GM12801 (cell line): Measurements from ENCODE around the gene HAND2.

Experiments used
- TF ChIP-seq, protein P1 (sequence below): IDR thresholded peaks from one replicate; pipeline ENCODE4 v1.5.1; 2011; ENCODE audit warnings: control low read depth; ENCODE audit not compliant: insufficient read length; ENCODE audit errors: extremely low read depth

HAND2 gene

DNA sequence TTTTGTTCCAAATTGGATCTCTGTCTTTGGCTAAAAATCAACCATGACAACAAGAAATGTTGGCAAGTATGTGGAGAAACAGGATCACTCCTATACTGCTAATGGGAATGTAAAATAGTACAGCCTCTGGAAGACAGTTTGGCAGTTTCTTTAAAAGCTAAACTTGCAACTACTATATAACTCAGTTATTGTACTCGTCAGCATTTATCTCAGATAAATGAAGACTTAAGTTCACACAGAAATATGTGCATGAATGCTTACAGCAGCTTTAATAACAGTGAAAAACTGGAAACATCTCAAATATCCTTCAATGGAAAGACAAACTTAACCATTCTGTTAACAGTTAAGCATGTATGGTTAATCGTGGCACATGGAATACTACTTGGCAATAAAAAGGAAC, 15.4 kb upstream of the HAND2 start:
- TF ChIP-seq, protein P1, sequence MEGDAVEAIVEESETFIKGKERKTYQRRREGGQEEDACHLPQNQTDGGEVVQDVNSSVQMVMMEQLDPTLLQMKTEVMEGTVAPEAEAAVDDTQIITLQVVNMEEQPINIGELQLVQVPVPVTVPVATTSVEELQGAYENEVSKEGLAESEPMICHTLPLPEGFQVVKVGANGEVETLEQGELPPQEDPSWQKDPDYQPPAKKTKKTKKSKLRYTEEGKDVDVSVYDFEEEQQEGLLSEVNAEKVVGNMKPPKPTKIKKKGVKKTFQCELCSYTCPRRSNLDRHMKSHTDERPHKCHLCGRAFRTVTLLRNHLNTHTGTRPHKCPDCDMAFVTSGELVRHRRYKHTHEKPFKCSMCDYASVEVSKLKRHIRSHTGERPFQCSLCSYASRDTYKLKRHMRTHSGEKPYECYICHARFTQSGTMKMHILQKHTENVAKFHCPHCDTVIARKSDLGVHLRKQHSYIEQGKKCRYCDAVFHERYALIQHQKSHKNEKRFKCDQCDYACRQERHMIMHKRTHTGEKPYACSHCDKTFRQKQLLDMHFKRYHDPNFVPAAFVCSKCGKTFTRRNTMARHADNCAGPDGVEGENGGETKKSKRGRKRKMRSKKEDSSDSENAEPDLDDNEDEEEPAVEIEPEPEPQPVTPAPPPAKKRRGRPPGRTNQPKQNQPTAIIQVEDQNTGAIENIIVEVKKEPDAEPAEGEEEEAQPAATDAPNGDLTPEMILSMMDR, result no peak

DNA sequence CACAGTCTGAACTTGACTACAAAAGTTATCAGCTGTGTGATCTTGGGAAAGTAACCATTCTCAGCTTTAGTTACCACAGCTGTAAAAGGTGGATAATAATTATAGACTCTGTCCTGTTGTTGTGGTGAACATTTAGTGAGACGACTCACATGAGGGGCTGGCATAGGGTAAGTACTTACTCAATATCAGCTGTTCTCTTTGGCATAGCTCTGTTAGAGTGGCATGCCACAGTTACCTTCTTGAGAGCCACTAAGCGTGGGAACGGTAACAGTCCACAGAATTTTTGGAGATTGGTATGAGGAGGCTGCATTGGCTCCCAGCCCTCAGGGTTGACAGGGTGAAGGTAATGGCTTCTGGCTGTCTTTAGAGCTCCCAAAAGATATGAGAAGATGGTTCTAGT, 13.2 kb upstream of the HAND2 start:
- TF ChIP-seq, protein P1, result no peak

DNA sequence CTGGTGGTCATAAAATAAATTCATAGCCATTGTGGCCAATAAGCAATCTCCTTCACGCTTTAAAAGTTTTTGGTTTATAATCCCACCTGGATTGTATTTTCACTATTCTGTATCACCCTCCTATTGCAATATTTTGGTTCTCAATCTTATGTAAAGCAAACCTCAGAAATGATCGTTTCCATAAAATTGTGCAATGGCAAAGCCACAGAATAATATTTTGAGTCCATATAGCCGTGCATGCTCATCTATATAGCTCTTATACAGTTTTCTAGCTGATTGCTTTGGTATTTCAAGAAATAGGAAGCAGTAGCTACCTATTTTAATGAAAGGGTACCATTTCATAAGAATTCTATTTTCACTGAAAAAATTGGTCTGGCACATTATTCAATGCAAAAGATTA, 10.0 kb upstream of the HAND2 start:
- TF ChIP-seq, protein P1, result no peak

DNA sequence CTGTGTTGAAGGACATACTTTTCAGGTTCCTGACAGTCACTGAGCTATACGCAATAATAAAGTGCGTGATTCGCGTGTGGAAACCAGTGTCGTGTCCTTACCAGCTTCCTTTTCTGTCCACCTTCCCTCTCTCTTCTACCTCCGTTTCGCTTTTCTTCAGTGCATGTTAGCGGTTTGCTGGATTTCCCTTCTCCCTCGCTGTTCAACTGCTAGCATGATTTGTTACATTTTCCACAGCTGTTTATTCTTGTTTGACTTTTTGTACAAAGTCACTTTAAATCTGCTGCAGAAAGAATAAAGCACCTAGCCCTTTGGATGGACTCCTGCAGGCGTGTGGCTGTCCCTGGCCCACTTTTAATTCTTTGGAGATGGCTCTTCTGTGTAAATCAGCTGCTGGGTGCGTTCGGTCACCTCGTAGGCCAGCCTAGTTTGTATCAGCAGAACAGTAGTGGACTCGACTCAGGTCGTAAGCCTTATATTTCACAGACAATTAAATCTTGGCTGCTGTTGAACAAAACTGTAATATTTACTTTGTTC, 8.9 kb upstream of the HAND2 start:
- TF ChIP-seq, protein P1, result no peak

DNA sequence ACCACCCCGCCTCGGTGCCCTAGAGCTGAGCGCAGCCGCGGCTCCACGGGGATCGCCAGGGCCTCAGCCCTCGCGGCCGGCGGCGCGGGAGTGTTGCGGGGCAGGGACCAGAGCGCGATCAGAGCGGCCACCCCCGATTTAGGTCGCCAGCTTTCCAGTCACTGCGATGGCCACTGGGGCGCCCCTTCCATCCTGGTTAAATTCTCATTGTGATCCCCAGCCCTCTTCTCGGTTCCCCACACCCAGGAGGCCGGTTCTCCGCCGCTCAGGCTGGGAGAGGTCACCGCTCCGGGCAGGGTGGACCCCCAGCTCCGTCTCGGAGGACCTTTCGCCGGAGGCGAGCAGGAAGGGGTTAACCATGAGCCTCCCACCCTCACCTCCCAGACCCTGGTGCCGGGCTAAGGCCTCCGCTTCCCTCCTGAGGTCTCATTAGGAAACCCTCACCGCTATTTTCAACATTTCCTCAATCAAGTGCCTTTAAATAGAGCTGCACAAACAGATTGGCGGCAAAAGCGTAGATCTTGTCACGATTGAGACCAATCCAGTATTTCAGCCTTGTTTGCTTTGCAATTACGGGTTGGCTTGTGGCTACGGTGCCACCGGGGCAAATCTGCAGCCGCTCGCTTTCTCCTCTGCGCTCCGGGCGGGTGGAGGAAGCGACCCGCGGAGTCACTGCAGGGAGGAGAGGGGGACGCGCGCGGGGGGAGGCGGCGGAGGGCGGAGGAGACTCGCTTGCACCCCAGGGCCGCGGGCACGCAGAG, 8.3 kb upstream of the HAND2 start:
- TF ChIP-seq, protein P1, result no peak

DNA sequence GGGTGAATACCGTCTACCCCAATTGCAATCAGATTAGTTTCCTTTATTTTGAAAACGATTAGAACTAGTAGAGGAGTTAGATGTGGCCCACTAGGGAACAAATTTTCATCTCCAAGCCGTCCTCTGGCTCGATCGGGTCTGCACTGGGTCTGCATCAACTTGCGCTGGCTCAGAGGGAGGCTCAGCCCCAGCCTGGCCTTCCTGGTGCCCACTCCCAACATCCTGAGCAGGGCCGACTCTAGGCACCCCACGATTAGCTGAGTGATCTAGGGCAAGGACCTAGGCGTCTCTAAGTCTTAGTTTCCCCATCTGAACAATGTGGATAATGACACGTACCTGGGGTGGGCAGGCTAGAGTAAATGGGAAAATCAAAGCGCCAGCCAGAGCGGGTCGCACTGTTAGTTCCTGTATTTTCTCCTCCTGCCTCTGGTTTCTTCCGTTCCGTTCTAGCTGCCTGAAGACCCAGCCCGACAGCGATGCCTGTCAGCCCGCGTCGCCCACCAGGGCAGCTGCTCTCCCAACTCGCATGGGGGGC, 7.7 kb upstream of the HAND2 start:
- TF ChIP-seq, protein P1, result no peak

DNA sequence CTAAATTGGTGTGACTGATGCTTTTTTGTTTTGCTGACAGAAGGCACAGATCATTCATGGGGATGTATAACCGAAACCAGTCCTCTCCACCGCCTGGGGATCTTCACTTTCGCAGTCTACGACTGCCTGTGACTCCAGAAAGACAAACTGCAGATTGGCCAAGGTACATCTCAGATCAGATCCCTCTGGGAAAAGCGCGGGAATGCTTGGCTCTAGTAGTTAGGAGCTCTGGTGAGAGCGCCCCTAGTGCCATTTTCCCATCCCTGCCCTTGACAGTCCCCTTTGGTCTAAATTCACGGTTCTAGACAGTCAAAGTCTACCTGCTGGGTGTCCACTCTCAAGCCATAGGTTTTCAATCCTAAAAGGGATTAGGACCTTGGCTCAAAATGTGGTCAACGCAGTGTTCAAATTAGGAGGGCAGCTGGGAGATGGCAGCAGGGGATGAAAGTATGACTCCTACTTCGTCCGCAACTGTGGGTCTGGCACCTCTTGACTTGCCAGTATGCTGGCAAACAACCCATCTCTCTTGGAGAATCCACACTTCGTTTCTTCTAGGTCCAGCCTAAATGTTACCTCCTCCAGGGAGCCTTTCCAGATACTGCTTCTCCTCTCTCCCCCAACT, 6.9 kb upstream of the HAND2 start:
- TF ChIP-seq, protein P1, result no peak
